Posterior vena cava (tissue), 2 donors: ENCODE measurements around the gene RBM46. TPM values are rescaled to one million over a fixed set of nuclear protein-coding genes. Genes with fewer than 3 reads are reported as not detected.
A peak's percentile ranks its signal among the peaks of the same experiment; 100 is the strongest.

ENCODE experiments used
- DNase-seq: peaks from one replicate; pipeline ENCODE4 v3.0.0-alpha.2; 2020; ENCODE audit warnings: low spot score
- intact Hi-C, 2 donors: fragments of 100-400 bp; cut with DNase I; formaldehyde crosslinking; loops; one replicate each; pipeline versions ENCODE4 v1.14.1 to v1.14.2; 2022 to 2023
- long read RNA-seq, 2 donors: library from polyadenylated mRNA; unstranded; transcript quantifications; one replicate each; pipeline ENCODE4 v2.0.0, GENCODE V29; 2020 to 2021
- total RNA-seq, 2 donors: library from RNA; stranded (reverse); fragmentation: NEBNext Ultra II Directional; extraction: Animal tissue kit (Norgen Biotek cat#: 25700); gene quantifications; one replicate each; pipeline ENCODE4 v1.2.1, GENCODE V29; 2021
- donor health status: DM: yes; HTN: yes; CAD: no.
- donor health status: DM: yes; HTN: yes; CAD: no.

RBM46 gene, protein sequence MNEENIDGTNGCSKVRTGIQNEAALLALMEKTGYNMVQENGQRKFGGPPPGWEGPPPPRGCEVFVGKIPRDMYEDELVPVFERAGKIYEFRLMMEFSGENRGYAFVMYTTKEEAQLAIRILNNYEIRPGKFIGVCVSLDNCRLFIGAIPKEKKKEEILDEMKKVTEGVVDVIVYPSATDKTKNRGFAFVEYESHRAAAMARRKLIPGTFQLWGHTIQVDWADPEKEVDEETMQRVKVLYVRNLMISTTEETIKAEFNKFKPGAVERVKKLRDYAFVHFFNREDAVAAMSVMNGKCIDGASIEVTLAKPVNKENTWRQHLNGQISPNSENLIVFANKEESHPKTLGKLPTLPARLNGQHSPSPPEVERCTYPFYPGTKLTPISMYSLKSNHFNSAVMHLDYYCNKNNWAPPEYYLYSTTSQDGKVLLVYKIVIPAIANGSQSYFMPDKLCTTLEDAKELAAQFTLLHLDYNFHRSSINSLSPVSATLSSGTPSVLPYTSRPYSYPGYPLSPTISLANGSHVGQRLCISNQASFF
- total RNA-seq: not detected
- long read RNA-seq, donor 1: 0 reads
- long read RNA-seq, donor 2: 0 reads

DNA sequence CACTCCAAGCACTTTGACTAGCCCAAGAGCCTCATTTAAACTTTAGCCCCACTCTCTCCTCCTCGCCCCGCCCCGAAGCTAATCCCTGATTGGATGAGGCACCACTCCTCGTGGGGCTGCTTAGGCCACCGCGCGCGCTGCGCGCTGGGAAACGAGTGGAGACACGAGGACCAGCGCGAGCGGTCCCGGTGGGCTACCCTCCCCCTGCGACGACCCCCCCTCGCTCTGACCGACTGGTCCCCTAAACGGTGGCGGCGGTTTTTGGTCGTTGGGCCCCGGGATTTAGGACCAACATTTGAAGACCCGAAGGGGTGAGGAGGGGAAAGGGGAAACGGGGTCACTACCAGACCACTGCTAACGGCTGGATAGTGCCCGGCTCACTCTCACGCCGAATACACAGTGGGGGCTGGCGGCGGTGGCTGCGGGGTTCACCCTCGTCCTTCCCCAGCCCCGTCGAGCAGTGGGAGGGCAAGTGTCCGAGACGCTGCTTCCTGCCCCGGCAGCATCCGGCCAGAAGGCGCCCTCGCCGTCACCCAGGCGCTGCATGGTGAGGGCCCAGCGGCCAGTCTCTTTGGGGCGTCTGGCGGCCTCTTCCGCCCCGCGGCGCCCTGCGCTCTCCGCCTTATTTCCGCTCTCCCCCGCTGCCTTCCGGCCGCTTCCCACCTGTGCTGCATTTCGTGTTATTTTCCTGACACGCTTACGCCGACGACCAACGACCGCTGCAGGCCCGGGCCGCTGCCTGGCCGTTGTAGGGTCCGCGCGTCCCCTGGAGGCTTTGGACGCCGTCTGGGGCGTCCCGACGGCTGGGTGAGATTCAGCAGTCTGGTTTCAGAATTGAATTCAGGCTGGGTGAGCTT is at the start of gene RBM46:
RBM46 (plus strand) TSS at position 147 of the 857 bp plus-strand sequence. CDS start 15,481 bp downstream, outside the sequence.
- intact Hi-C loops: no loop called here
- DNase-seq: no peak

DNA sequence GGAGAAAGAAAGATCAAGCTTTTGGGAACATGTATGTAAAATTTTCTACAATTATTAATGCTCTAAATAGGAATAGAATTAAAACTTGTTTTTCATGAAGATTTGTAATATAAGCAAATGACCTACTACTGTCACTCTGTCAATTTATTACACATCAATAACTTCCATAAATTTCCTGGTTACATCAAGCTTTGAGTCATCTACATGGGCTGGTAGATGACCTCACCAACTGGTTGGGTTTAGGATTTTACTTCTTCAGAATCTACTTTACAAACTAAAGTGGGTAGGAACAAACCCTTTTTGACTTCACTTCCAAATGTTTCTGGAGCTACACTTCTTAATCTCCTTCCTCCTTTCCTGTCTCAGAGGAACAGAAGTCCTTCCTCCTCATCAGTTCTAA is 49.3 kb upstream of the RBM46 start:
- no peak for DNase-seq
- intact Hi-C loops: no loop called here

DNA sequence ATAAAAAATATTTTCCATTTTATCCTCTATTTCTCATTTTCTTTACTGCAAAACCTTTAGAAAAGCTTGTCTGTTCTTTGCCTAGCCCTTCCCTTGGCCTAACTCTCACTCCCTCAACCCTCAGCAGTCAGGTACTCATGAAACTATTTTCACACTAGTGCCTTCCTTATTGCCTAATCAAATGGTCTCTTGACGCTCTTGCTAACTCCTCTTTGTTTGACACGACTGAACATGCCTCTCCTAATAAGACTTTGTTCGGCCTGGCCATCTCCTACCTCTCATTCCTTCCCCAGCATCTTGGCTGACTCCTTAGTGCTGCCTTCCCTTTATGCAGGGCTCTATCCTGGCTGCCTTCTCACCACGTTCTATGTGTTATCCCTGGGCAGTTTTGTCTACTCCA is 48.4 kb upstream of the RBM46 start:
- intact Hi-C loops: no loop called here
- no peak for DNase-seq

DNA sequence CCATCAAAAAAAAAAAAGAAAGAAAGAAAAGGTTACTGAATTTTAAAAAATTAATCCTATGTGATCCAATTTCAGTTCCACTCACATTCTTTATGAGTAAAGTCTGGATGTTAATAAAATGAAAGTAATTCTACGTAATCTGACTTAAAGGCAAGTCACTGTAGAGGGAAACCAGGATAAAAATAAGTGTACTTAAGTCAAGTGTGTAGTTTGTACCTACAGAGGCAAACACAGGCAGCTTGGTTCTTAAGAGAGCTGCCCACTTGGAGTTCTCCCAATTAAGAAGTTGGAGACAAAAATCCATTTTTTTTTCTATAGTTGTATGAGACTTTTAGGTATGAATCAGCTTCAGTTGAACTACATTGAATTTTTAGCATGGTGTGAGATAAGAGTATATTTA is 44.3 kb upstream of the RBM46 start:
- DNase-seq: no peak
- intact Hi-C loops: no loop called here

DNA sequence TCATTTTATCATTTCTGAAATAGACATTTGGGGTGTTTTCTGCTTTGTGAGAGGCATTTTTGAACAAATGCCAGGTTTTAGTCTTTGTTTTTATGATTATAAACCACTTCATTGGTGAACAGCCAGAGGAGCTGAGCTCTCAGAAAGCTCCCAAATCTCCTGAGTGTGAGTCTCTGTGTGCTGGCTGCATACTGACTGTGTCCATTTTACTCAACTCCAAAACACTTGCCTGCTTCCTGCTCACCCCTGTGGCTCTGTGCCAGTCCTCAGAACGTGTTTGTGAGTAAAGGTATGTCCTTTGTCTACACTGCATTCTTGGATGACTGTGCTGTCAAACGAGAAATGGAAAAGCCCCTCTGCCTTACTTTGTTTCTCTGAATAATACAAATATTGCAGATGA is 42.6 kb upstream of the RBM46 start:
- intact Hi-C loops: no loop called here

DNA sequence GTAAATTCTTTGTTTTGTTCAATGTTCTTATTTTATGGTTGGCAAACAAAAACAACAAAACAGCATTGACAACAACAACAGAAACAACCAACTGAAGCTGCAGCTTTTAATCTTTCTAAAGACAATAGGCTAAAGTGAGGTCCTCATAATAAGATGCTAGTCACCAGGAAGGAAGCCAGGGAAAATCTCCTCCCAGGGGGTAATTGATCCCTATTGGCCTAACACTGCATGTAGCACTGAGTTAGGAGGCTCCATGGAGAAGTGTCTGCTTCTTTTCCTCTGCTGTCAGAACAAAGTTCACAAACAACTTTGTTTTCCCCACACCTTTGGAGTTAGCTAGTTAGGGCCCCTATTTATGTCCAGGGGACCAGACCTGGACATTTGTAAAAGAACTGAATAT is 42.0 kb upstream of the RBM46 start:
- no peak for DNase-seq

More for the DNA sequence above, 42.6 kb upstream of the RBM46 start:
- DNase-seq: no peak

DNA sequence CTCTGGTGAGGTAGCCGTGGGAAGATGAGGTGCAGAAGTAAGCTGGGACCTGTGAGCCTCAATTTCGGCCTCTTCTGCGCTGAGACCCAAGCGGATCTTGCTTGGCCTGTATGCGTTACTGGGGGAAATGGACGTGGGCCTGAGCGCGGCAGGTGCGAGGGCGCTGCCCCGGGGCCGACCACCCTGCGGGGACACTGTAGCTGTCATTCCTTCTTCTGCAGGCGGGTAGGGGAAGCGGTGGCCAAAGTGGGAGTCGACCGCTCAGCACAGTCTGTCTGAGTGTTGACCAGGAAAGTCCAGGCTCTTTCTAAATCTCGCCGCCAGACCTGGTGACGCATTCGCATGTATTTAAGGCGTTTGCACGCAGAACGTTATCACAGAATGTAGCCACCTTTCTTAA is 40.6 kb upstream of the RBM46 start:
- no peak for DNase-seq
- intact Hi-C loops: no loop called here

More for the DNA sequence above, 42.0 kb upstream of the RBM46 start:
- intact Hi-C loops: no loop called here

DNA sequence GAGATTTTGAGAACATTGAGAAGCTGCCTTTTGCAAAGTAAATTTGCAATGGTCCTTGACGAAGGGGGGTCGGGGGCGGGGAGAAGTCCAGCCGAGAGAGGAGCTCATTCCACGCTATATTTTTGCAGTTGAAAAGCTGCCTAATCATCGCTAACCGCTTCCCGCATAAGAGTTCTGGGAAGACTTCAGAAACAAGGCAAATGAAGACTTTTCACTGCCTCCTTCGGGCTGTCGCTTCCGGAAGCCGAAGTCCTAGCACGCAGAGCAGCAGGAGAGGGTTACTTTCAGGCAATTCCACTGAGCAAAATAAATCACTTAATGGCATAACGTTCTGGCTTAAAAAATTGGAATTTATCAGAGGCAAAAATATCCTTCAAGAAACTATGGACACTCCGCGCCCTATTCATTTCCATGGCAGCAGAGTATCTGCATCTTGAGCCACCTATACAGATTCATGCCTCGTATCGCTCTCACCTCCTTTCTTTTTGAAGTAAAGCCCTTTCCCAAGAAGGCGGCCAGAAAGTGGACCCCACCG is 39.9 kb upstream of the RBM46 start:
- DNase-seq: no peak
- intact Hi-C loops: no loop called here

DNA sequence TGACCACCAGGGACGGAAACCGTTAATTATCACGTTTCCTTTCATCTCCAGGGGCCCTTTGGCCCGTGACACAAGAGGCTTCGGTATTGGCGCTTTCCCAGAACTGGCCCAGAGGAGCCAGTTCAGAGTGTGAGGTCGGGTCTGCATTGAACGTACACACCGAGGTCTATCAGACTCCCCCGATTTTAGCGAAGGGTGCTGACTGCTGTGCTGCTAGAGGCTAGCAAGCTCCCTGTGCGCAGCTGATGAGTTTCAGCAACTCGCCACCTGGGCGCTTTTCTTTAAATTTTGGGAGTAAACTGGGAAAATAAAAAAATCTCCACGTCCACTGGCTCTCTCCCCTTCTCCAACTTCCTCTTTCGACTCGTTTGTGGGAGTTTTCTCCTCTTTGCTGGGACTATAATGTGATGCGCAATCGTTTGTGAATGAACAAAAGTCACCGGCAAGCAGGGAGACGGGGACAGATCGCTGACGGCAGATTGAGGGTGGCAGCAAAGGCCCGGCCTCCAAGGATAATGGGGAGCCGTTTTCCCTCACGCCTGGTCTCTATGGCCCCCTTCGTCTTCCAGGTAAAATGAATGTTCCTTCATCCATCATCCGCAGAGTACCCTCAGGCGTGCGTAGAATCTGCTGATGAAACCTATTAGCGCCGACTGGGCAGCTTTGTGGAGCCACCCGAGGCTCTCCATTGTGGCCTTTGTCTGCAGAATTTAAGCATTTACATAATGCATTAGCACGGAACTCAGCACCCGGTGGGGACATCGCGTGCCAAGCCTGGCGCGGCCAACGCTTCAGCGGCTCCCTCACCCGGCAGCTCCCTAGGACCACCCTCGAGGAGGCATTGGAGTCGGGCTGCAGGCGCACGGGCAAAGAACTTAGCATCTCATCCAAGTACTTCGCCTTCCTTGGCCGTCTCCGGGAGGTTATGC is 38.9 kb upstream of the RBM46 start:
- intact Hi-C loops: no loop called here
- DNase-seq: no peak

DNA sequence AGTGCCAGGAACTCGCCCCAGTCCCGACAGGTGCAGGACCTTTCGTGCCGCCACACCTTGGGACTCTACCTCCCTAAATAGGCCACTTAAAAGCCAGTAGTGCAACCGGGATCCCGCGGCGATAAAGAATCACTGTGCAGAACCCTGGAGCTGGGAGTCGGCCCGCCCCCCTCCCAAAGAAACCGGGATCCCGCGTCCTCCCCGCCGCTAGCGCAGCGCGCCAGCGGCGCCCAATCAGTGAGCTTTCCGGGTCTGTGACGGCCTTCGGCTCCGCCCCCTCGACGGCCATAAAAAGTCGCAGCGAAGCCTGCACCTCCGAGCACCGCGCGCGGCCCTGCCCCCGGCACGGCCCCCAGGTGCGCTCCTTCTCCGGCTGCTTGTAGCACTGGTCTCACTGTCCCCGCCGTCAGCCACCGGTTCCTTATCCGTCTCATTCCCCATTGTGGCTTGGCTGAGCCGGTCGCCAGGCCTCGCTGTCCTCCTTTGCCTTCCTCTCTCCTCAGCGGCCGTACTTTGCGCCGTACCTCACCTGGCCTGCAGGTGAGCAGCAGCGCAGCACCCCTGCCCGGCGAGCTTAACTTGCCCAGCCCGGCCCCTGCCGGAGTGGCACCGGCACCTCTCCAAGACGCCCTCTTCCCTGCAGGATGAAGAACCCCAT is 37.3 kb upstream of the RBM46 start, which contains the start of gene LRAT:
LRAT (plus strand) TSS at position 318 of the 658 bp plus-strand sequence; CDS start at position 645, 327 bp downstream.
- peak; percentile 80 for DNase-seq
- intact Hi-C loops: no loop called here

DNA sequence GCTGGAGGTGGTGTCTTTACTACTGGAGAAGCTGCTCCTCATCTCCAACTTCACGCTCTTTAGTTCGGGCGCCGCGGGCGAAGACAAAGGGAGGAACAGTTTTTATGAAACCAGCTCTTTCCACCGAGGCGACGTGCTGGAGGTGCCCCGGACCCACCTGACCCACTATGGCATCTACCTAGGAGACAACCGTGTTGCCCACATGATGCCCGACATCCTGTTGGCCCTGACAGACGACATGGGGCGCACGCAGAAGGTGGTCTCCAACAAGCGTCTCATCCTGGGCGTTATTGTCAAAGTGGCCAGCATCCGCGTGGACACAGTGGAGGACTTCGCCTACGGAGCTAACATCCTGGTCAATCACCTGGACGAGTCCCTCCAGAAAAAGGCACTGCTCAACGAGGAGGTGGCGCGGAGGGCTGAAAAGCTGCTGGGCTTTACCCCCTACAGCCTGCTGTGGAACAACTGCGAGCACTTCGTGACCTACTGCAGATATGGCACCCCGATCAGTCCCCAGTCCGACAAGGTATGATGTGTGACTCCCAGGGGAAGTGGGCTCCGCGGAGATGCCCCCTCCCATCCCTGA is 36.6 kb upstream of the RBM46 start:
- no peak for DNase-seq
- intact Hi-C loops: no loop called here

DNA sequence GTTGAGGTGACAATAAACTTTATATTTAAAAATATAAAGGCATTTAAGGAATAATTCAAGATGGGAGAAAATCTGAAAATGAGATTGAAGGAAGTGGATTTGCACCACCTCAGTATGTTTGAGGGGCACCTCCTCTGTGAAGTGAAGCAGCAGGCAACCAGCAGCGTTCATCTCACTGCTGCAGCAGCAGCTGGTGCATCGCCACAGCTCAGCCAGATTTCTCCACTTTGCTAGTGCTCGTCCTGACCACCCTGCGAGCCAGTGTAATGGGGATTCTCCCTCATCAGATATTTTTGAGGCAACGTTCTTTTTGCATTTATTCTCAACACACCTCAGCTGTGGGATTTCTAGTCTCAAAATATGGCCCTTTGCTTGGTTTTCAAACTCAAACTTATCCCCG is 23.4 kb upstream of the RBM46 start:
- intact Hi-C loops: no loop called here
- DNase-seq: no peak

DNA sequence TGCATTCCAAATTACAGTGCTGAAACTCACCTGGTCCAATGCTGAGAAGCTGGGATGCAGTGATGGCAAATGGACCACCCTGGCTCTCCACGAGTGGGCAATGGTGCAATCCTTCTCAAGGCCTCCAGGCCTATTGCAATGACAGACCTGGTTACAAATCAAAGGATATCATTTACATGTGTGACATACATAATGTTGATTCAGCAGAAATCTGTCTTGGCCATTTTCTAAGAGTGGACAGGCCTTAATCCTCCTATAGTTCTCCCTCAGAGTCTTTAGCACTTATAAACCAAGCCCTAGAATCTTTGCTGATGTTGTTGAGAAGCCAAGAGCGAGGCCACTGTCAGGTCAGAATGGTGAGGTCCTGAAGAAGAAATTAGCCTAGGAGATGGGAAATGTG is 20.2 kb upstream of the RBM46 start:
- intact Hi-C loops: no loop called here
- no peak for DNase-seq

DNA sequence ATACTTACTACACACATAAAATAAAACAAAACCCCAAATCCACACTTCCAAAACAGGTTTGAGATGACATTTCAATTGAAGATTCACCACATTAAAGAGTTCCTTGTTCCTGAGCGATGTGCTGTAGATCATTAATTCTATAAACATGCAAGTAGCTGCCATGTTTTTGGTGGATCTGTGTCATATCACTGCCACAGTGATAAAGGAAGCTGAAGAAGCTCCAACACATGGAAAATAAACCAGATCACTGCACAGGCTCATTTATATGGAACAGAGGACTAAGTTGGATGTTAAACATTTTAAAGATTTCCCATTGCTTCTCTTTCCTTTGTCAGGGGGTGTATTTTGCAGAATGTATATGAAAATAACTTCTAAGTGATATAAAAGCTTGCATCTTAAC is 2.8 kb upstream of the RBM46 start:
- DNase-seq: no peak
- intact Hi-C loops: no loop called here

DNA sequence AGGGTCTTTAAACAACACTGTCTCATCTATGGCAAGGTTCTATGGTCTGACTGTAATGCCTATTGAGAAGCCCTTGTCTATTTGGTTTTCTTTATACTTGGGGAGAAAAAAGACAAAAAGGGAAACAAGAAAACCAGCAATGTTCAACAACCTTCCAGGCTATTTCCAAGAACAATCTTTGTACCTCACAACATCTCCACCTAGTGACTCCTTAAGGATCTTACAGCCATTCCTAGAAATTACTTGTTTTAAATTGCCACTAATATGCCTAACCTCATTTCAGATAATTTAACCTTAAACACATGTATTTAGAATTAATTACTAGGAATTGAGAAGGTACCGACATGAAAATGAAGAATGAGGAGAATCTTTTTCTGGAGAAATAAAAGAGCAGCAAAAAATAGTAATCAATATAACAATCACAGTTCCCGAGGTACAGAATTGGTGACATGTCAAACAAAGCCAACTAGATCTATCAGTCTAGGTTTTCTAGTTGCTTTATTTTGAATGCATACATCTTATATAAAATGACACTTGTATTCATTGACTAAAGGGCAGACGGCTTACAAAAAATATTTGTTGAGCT is 1.6 kb upstream of the RBM46 start:
- intact Hi-C loops: no loop called here
- no peak for DNase-seq

DNA sequence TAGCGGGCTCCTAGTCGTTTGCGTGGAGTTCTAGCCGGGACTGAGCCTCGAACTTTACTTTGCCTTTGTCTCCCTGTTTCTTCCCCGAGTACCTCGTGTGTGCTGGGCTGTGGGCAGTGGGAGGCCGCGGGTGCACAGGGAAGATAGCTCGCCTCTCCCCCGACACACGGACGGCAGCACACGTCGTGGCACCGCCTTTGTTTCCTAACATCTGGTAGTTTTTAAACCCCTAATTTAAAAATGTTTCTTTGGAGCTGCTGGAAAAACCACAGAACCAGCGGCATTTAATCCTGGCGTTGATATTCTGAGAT is 866 bp downstream of the RBM46 start:
- DNase-seq: no peak
- intact Hi-C loops: no loop called here

DNA sequence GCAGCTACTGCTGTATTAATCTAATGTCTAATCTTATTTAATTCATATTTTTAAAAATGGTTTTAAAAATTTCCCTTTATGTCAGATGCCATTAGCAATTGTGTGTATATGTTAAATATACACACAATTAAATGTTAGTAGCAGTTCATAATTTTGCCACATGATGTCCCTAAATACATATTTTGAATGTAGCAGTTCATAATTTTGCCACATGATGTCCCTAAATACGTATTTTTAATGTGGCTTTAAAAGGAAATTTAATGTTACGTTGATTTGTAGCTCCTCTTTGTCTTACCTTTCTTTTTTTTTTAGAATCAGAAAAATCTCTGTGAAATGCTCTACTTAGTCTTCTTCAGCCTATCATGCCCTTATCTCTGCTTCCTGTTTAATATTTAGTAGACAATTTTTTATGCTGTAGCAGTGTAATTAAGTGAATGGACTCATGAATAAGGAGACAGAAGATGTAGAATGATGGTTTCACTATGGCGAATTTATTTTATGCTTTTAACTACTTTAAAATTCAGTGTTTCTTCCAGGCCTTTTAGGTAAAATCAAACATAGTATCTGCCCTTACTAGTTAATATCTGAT is 26.1 kb downstream of the RBM46 start:
- intact Hi-C loops: no loop called here
- no peak for DNase-seq
